NT2/D1 (cell line): Measurements from ENCODE around the gene SLC2A4RG.

Experiments used
- SUZ12 ChIP-seq: IDR thresholded peaks from 2 replicates; pipeline ENCODE4 v1.6.1; 2011; ENCODE audit not compliant: insufficient read length, insufficient read depth; ENCODE audit errors: extremely low read depth
- ZNF274 ChIP-seq: IDR thresholded peaks from 2 replicates; pipeline ENCODE4 v1.6.1; 2011; ENCODE audit warnings: mild to moderate bottlenecking, low read depth, low read length

DNA sequence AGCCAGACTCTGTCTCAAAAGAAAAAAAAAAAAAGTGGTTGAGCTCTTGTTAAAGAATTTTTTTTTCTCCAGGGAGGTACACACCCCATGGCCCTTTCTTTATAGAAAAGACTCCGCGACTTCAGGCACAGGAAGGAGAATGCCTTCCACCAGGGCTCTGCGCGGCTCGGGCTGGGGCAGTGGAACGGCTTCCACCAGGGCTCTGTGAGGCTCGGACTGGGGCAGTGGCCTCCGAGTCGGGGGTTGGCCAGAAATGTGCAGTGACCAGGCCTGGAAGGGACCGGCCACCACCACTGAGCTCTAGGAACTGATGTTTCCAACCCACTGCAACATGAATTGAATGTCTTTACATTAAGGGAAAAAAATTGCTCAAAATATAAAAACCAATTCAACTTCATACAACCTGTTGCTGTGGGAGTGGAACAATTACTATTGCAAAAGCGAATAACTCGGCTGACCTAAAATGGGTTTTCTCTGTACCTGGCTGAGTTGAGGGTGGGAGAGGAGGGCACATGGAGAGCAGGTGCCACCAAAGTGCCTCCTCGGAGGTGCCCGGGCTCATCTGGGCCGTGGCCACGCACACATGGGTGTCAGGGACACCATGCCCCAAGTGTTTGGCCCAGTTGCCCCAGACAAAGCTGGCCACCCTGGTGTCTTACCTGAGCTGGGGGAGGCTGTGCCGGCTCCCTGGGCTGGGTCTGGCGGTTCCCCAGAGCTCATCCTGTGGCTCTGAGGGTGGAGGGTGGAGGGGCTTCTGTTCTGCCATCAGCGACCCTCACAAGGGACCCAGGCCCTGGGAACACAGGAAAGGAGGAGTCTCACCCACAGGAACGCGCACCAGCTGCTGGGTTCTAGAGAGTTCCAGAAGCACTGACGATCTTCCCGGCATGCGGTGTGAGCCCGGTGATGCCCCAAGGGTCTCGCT is 29.3 kb downstream of the SLC2A4RG start:
- TF ChIP-seq SUZ12 = no peak
- TF ChIP-seq ZNF274 = no peak
